Measurements from ENCODE around the gene PICALM.

- TF ChIP-seq, protein P1, sequence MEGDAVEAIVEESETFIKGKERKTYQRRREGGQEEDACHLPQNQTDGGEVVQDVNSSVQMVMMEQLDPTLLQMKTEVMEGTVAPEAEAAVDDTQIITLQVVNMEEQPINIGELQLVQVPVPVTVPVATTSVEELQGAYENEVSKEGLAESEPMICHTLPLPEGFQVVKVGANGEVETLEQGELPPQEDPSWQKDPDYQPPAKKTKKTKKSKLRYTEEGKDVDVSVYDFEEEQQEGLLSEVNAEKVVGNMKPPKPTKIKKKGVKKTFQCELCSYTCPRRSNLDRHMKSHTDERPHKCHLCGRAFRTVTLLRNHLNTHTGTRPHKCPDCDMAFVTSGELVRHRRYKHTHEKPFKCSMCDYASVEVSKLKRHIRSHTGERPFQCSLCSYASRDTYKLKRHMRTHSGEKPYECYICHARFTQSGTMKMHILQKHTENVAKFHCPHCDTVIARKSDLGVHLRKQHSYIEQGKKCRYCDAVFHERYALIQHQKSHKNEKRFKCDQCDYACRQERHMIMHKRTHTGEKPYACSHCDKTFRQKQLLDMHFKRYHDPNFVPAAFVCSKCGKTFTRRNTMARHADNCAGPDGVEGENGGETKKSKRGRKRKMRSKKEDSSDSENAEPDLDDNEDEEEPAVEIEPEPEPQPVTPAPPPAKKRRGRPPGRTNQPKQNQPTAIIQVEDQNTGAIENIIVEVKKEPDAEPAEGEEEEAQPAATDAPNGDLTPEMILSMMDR (IDR thresholded peaks at IDR 0.05; ENCODE audit: low read depth, low read length, missing input control) = no peak
- TF ChIP-seq FOXA2 (IDR thresholded peaks at IDR 0.05) (no peak), TAF1 (conservative IDR thresholded peaks at IDR 0.05) (no peak), MAX (IDR thresholded peaks at IDR 0.05) (no peak), SP1 (IDR thresholded peaks at IDR 0.05) (no peak), FOXA1 (IDR thresholded peaks at IDR 0.05) (no peak), GABPA (IDR thresholded peaks at IDR 0.05 in 1 of 2, conservative IDR thresholded peaks at IDR 0.05 in 1 of 2) (no peak), RAD21 (IDR thresholded peaks at IDR 0.05) (no peak), REST (IDR thresholded peaks at IDR 0.05) (no peak), NR2F2 (IDR thresholded peaks at IDR 0.05) (no peak), JUND (IDR thresholded peaks at IDR 0.05) (no peak)
Observed at GRCh38 chr11:86072211-86072610, 3.3 kb upstream of the PICALM start.

Measured in liver (tissue), 3 donors.